Naive thymus-derived CD4-positive, alpha-beta T cell (primary cell): Measurements from ENCODE around the gene REXO2. TPM values are rescaled to one million over a fixed set of nuclear protein-coding genes. Genes with fewer than 3 reads are reported as not detected.

Experiments
- ATAC-seq: fragments of 150-1000 bp; cut with Tn5 transposase; 2 replicates; pipeline ENCODE4 v1.10.0; 2021; ENCODE audit warnings: mild to moderate bottlenecking, moderate library complexity
- CTCF ChIA-PET: fragments of 350-600 bp; sonication (Branson Sonifier 250); formaldehyde crosslinking; loops from one replicate; lab custom pipeline; 2021; ENCODE audit warnings: antibody characterized with exemption; lab: Charles Lee
- POLR2A ChIA-PET: fragments of 350-600 bp; sonication (Branson Sonifier 250); formaldehyde crosslinking; loops from one replicate; lab custom pipeline; 2021; ENCODE audit warnings: antibody characterized with exemption, inconsistent platforms; lab: Charles Lee
- DNase-seq, 9 donors: peaks; one replicate each; pipeline versions ENCODE4 v3.0.0 to v3.0.0-alpha.2; 2020 to 2022; ENCODE audit warnings: mixed read lengths in 1 of 9
- H3K27ac ChIP-seq: one replicate; pipeline ENCODE4 v1.7.0; 2013; ENCODE audit warnings: mild to moderate bottlenecking, low read depth, low read length, moderate library complexity
- H3K27me3 ChIP-seq, 2 donors: one replicate each; pipeline ENCODE4 v1.7.0; 2013; ENCODE audit warnings: low read length in 2 of 2, mild to moderate bottlenecking in 2 of 2, moderate library complexity in 2 of 2; ENCODE audit not compliant: control insufficient read depth in 2 of 2, insufficient read depth in 2 of 2
- H3K36me3 ChIP-seq, 3 experiments: 1 replicate in 2 of 3; 2 replicates in 1 of 3; pipeline ENCODE4 v1.7.0; 2013; ENCODE audit warnings: low read length in 3 of 3, mild to moderate bottlenecking in 3 of 3, moderate library complexity in 1 of 3; ENCODE audit not compliant: insufficient read depth in 3 of 3, control insufficient read depth in 2 of 3
- H3K4me1 ChIP-seq, 2 donors: one replicate each; pipeline ENCODE4 v1.7.0; 2013; ENCODE audit warnings: low read length in 2 of 2, mild to moderate bottlenecking in 2 of 2, moderate library complexity in 1 of 2; ENCODE audit not compliant: control insufficient read depth in 2 of 2, insufficient read depth in 2 of 2
- H3K4me3 ChIP-seq: 2 replicates; pipeline ENCODE4 v1.7.0; 2013; ENCODE audit warnings: mild to moderate bottlenecking, low read length
- H3K9me3 ChIP-seq, 3 experiments: 1 replicate in 2 of 3; 2 replicates in 1 of 3; pipeline ENCODE4 v1.7.0; 2013; ENCODE audit warnings: low read length in 3 of 3; ENCODE audit not compliant: control insufficient read depth in 2 of 3
- H3K27ac Mint-ChIP-seq, 9 donors: one replicate each; pipeline ENCODE4 v1.8.0; 2020 to 2022; ENCODE audit warnings: mixed read lengths in 9 of 9, mild to moderate bottlenecking in 8 of 9, moderate library complexity in 5 of 9, inconsistent platforms in 2 of 9
- H3K27me3 Mint-ChIP-seq, 5 donors: one replicate each; pipeline ENCODE4 v1.8.0; 2021 to 2022; ENCODE audit warnings: mixed read lengths in 5 of 5, mild to moderate bottlenecking in 1 of 5
- H3K36me3 Mint-ChIP-seq, 5 donors: one replicate each; pipeline ENCODE4 v1.8.0; 2020 to 2022; ENCODE audit warnings: mixed read lengths in 5 of 5, mild to moderate bottlenecking in 3 of 5, inconsistent platforms in 1 of 5
- H3K4me1 Mint-ChIP-seq, 7 donors: one replicate each; pipeline ENCODE4 v1.8.0; 2020 to 2022; ENCODE audit warnings: mixed read lengths in 7 of 7, mild to moderate bottlenecking in 3 of 7, inconsistent platforms in 1 of 7
- H3K4me3 Mint-ChIP-seq, 10 donors: one replicate each; pipeline ENCODE4 v1.8.0; 2020 to 2022; ENCODE audit warnings: mild to moderate bottlenecking in 10 of 10, mixed read lengths in 10 of 10, moderate library complexity in 6 of 10, inconsistent platforms in 2 of 10
- H3K9me3 Mint-ChIP-seq, 11 donors: one replicate each; pipeline ENCODE4 v1.8.0; 2020 to 2022; ENCODE audit warnings: mixed read lengths in 11 of 11, mild to moderate bottlenecking in 4 of 11, inconsistent platforms in 1 of 11, moderate library complexity in 1 of 11
- intact Hi-C, 2 donors: fragments of 100-400 bp; cut with micrococcal nuclease; formaldehyde crosslinking; loops; one replicate each; pipeline ENCODE4 v1.15.1; 2023
- polyA plus RNA-seq, 2 donors: library from polyadenylated mRNA; unstranded; fragments of 300-500 nt; fragmentation: Illumina TruSeq; gene quantifications; one replicate each; pipeline ENCODE4 v1.2.3, GENCODE V29; 2021
- total RNA-seq, 6 experiments: library from RNA in 5 of 6; stranded (reverse) in 5 of 6; gene quantifications; 1 replicate in 5 of 6; 2 replicates in 1 of 6; pipeline ENCODE4 v1.2.3 and lab custom pipeline; 2021 to 2026

Gene REXO2
- total and polyA plus RNA-seq, 7 experiments from 2014 or later: 33.8 to 105 (median 56.0) TPM

- peaks cover 0 to 16% (median 10%) of the 10 kb centered on the region in 3 experiments for H3K36me3 ChIP-seq
These were observed 26.3 kb upstream of the REXO2 start for GRCh38 chr11:114412946-114413345.

GRCh38 chr11:114413958-114414357 is 25.3 kb upstream of the REXO2 start:
- Histone ChIP-seq H3K9me3 (no peaks in the 10 kb centered on the region), H3K4me1 (no peaks in the 10 kb centered on the region), H3K27me3 (no peaks in the 10 kb centered on the region), H3K27ac (no peak overlapping the region), H3K36me3 (peaks cover 0 to 10% (median 1%) of the 10 kb centered on the region in 3 experiments), H3K4me3 (no peak overlapping the region)
- no peak for ATAC-seq
- no peaks in the 10 kb centered on the region for H3K27me3 Mint-ChIP-seq
- peak overlapping the region in 1 of 9 donors; percentile 26 for H3K27ac Mint-ChIP-seq
- DNase-seq: no peak
- H3K36me3 Mint-ChIP-seq: peaks cover 4 to 47% (median 15%) of the 10 kb centered on the region in 5 donors
- POLR2A ChIA-PET: no interaction called here
- no peak overlapping the region for H3K4me3 Mint-ChIP-seq
- intact Hi-C loops: no loop called here
- CTCF ChIA-PET: no interaction called here
- peaks cover 0 to 12% (median 5%) of the 10 kb centered on the region in 7 donors for H3K4me1 Mint-ChIP-seq
- no peaks in the 10 kb centered on the region for H3K9me3 Mint-ChIP-seq

More at GRCh38 chr11:114412946-114413345, 26.3 kb upstream of the REXO2 start:
- intact Hi-C loops: no loop called here
- no peak for ATAC-seq
- Histone ChIP-seq H3K4me1 (no peaks in the 10 kb centered on the region), H3K9me3 (no peaks in the 10 kb centered on the region), H3K27me3 (no peaks in the 10 kb centered on the region), H3K4me3 (no peak overlapping the region), H3K27ac (no peak overlapping the region)
- H3K4me3 Mint-ChIP-seq: no peak overlapping the region
- H3K27ac Mint-ChIP-seq: peak overlapping the region in 3 of 9 donors; percentile 14 to 28 (median 26)
- no peak for DNase-seq
- no peaks in the 10 kb centered on the region for H3K9me3 Mint-ChIP-seq
- H3K27me3 Mint-ChIP-seq: no peaks in the 10 kb centered on the region
- peaks cover 0 to 12% (median 5%) of the 10 kb centered on the region in 7 donors for H3K4me1 Mint-ChIP-seq
- H3K36me3 Mint-ChIP-seq: peaks cover 4 to 47% (median 17%) of the 10 kb centered on the region in 5 donors
- POLR2A ChIA-PET: no interaction called here
- CTCF ChIA-PET: interaction anchor here (0.8 kb wide), 1 partner anchor 11 kb away, joined by 3 read pairs; no protein-coding TSS in a partner anchor

- Mint-ChIP-seq H3K4me3 (no peak overlapping the region), H3K27me3 (no peaks in the 10 kb centered on the region), H3K36me3 (peaks cover 0 to 35% (median 11%) of the 10 kb centered on the region in 5 donors), H3K9me3 (no peaks in the 10 kb centered on the region), H3K4me1 (peaks cover 0 to 7% (median 5%) of the 10 kb centered on the region in 7 donors), H3K27ac (no peak overlapping the region)
- no peaks in the 10 kb centered on the region for H3K4me1 ChIP-seq
- no peaks in the 10 kb centered on the region for H3K36me3 ChIP-seq
- intact Hi-C loops: no loop called here
- H3K27ac ChIP-seq: no peak overlapping the region
- POLR2A ChIA-PET: no interaction called here
- H3K9me3 ChIP-seq: no peaks in the 10 kb centered on the region
- no peak for ATAC-seq
- CTCF ChIA-PET: no interaction called here
- no peak overlapping the region for H3K4me3 ChIP-seq
- no peak for DNase-seq
- no peaks in the 10 kb centered on the region for H3K27me3 ChIP-seq
These were observed 22.8 kb upstream of the REXO2 start for GRCh38 chr11:114416441-114416961.

GRCh38 chr11:114426280-114426679 is 13.0 kb upstream of the REXO2 start:
- no peak for ATAC-seq
- H3K27ac ChIP-seq: no peak overlapping the region
- Mint-ChIP-seq H3K9me3 (peaks cover 0 to 24% (median 10%) of the 10 kb centered on the region in 11 donors), H3K27ac (no peak overlapping the region), H3K27me3 (no peaks in the 10 kb centered on the region), H3K4me3 (no peak overlapping the region), H3K36me3 (peaks cover 4 to 28% (median 13%) of the 10 kb centered on the region in 5 donors), H3K4me1 (peaks cover 0 to 8% (median 5%) of the 10 kb centered on the region in 7 donors)
- ChIA-PET CTCF (no interaction called here), POLR2A (no interaction called here)
- peaks cover 0 to 11% (median 0%) of the 10 kb centered on the region in 3 experiments for H3K9me3 ChIP-seq
- no peaks in the 10 kb centered on the region for H3K27me3 ChIP-seq
- DNase-seq: no peak
- no peaks in the 10 kb centered on the region for H3K4me1 ChIP-seq
- H3K4me3 ChIP-seq: no peak overlapping the region
- intact Hi-C loops: no loop called here
- H3K36me3 ChIP-seq: no peaks in the 10 kb centered on the region

GRCh38 chr11:114430290-114430689 is 9.0 kb upstream of the REXO2 start:
- intact Hi-C loops: loop anchor here in 1 of 2 donors (10.0 kb wide), 1 partner anchor 1115 kb away; the partner anchor contains the start of gene TTC12
- H3K9me3 ChIP-seq: peaks cover 0 to under 1% (median 0%) of the 10 kb centered on the region in 3 experiments
- peak overlapping the region in 3 of 9 donors; percentile 2 to 42 (median 21) for H3K27ac Mint-ChIP-seq
- H3K4me3 Mint-ChIP-seq: peak overlapping the region in 2 of 10 donors; percentile 29 to 53
- peaks cover 0 to 8% (median 5%) of the 10 kb centered on the region in 7 donors for H3K4me1 Mint-ChIP-seq
- DNase-seq (no peak), ATAC-seq (no peak)
- no peak overlapping the region for H3K27ac ChIP-seq
- no peaks in the 10 kb centered on the region for H3K36me3 ChIP-seq
- ChIA-PET CTCF (interaction anchor here (0.6 kb wide), 1 partner anchor 13 kb away, joined by 5 read pairs; no protein-coding TSS in a partner anchor), POLR2A (interaction anchor here (1.1 kb wide), 2 partner anchors 13 to 50 kb away, joined by 3 read pairs; no protein-coding TSS in a partner anchor)
- H3K27me3 ChIP-seq: no peaks in the 10 kb centered on the region
- H3K4me3 ChIP-seq: no peak overlapping the region
- no peaks in the 10 kb centered on the region for H3K4me1 ChIP-seq
- H3K9me3 Mint-ChIP-seq: peaks cover 0 to 7% (median 0%) of the 10 kb centered on the region in 11 donors
- H3K27me3 Mint-ChIP-seq: peaks cover 0 to 4% (median 0%) of the 10 kb centered on the region in 5 donors
- H3K36me3 Mint-ChIP-seq: peaks cover 0 to 10% (median 0%) of the 10 kb centered on the region in 5 donors

GRCh38 chr11:114432893-114433292 is 6.4 kb upstream of the REXO2 start:
- Histone ChIP-seq H3K27me3 (no peaks in the 10 kb centered on the region), H3K9me3 (no peaks in the 10 kb centered on the region), H3K4me3 (no peak overlapping the region), H3K36me3 (no peaks in the 10 kb centered on the region), H3K4me1 (no peaks in the 10 kb centered on the region), H3K27ac (no peak overlapping the region)
- peaks cover 0 to 13% (median 5%) of the 10 kb centered on the region in 7 donors for H3K4me1 Mint-ChIP-seq
- ChIA-PET CTCF (no interaction called here), POLR2A (no interaction called here)
- ATAC-seq (no peak), DNase-seq (no peak)
- no peak overlapping the region for H3K27ac Mint-ChIP-seq
- H3K9me3 Mint-ChIP-seq: peaks cover 0 to 10% (median 0%) of the 10 kb centered on the region in 11 donors
- H3K27me3 Mint-ChIP-seq: peaks cover 0 to 4% (median 0%) of the 10 kb centered on the region in 5 donors
- intact Hi-C loops: loop anchor here in 1 of 2 donors (10.0 kb wide), 1 partner anchor 1118 kb away; the partner anchor contains the start of gene TTC12
- H3K36me3 Mint-ChIP-seq: peaks cover 0 to 4% (median 0%) of the 10 kb centered on the region in 5 donors
- no peak overlapping the region for H3K4me3 Mint-ChIP-seq
